Activated B cell treated with CpG ODN at 0.5 μM for 24 hours (primary cell): ENCODE data around the gene TCF12. TPM values are rescaled to one million over a fixed set of nuclear protein-coding genes. Genes with fewer than 3 reads are reported as not detected.

Experiments
- ATAC-seq: fragments of 200-7000 bp; cut with Tn5 transposase; one replicate; pipeline ENCODE4 v1.10.0; 2021; ENCODE audit warnings: low read depth, mild to moderate bottlenecking, moderate library complexity
- CTCF ChIA-PET: fragments of 350-600 bp; sonication (Branson Sonifier 250); formaldehyde crosslinking; loops from one replicate; lab custom pipeline; 2021; ENCODE audit warnings: antibody characterized with exemption; lab: Charles Lee
- POLR2A ChIA-PET: fragments of 350-600 bp; sonication (Branson Sonifier 250); formaldehyde crosslinking; loops from one replicate; lab custom pipeline; 2021; ENCODE audit warnings: antibody characterized with exemption; lab: Charles Lee
- DNase-seq: peaks from one replicate; pipeline ENCODE4 v3.0.0; 2022
- H3K27ac Mint-ChIP-seq: one replicate; pipeline ENCODE4 v1.8.0; 2020; ENCODE audit warnings: mixed read lengths
- H3K27me3 Mint-ChIP-seq: one replicate; pipeline ENCODE4 v1.8.0; 2021; ENCODE audit warnings: mixed read lengths
- H3K36me3 Mint-ChIP-seq: one replicate; pipeline ENCODE4 v1.8.0; 2021; ENCODE audit warnings: low read depth, mixed read lengths
- H3K4me1 Mint-ChIP-seq: one replicate; pipeline ENCODE4 v1.8.0; 2021; ENCODE audit warnings: mixed read lengths
- H3K4me3 Mint-ChIP-seq: one replicate; pipeline ENCODE4 v1.8.0; 2020; ENCODE audit warnings: mild to moderate bottlenecking, mixed read lengths
- H3K9me3 Mint-ChIP-seq: one replicate; pipeline ENCODE4 v1.8.0; 2020; ENCODE audit warnings: mixed read lengths
- intact Hi-C: fragments of 100-400 bp; cut with micrococcal nuclease; formaldehyde crosslinking; loops from one replicate; pipeline ENCODE4 v1.15.1; 2024
- total RNA-seq: library from RNA; stranded (reverse); gene quantifications from 2 replicates; pipeline ENCODE4 v1.2.3, GENCODE V29; 2022
- TF ChIP-seq, protein P1 (sequence below): fragments of 200-600 bp; IDR thresholded peaks from one replicate; pipeline ENCODE4 v1.8.0; 2022; ENCODE audit warnings: antibody characterized with exemption, mild to moderate bottlenecking

TCF12 gene
- total RNA-seq, 1 donor from 2014 or later, result 119 TPM

- intact Hi-C loops, result no loop called here
Observed at GRCh38 chr15:56981160-56981559, 62.7 kb downstream of the TCF12 start.

GRCh38 chr15:56982987-56983386 lies 64.5 kb downstream of the TCF12 start:
- TF ChIP-seq, protein P1, sequence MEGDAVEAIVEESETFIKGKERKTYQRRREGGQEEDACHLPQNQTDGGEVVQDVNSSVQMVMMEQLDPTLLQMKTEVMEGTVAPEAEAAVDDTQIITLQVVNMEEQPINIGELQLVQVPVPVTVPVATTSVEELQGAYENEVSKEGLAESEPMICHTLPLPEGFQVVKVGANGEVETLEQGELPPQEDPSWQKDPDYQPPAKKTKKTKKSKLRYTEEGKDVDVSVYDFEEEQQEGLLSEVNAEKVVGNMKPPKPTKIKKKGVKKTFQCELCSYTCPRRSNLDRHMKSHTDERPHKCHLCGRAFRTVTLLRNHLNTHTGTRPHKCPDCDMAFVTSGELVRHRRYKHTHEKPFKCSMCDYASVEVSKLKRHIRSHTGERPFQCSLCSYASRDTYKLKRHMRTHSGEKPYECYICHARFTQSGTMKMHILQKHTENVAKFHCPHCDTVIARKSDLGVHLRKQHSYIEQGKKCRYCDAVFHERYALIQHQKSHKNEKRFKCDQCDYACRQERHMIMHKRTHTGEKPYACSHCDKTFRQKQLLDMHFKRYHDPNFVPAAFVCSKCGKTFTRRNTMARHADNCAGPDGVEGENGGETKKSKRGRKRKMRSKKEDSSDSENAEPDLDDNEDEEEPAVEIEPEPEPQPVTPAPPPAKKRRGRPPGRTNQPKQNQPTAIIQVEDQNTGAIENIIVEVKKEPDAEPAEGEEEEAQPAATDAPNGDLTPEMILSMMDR, result no peak
- H3K36me3 Mint-ChIP-seq, result no peaks in the 10 kb centered on the region
- POLR2A ChIA-PET, result no interaction called here
- intact Hi-C loops, result no loop called here
- H3K4me1 Mint-ChIP-seq, result peaks cover 50% of the 10 kb centered on the region
- H3K4me3 Mint-ChIP-seq, result no peak overlapping the region
- H3K27me3 Mint-ChIP-seq, result no peaks in the 10 kb centered on the region
- H3K9me3 Mint-ChIP-seq, result no peaks in the 10 kb centered on the region
- CTCF ChIA-PET, result no interaction called here
- ATAC-seq (no peak), DNase-seq (no peak)
- H3K27ac Mint-ChIP-seq, result no peak overlapping the region

More at GRCh38 chr15:56981160-56981559, 62.7 kb downstream of the TCF12 start:
- TF ChIP-seq, protein P1, result no peak
- ATAC-seq (no peak), DNase-seq (no peak)
- POLR2A ChIA-PET, result no interaction called here
- no peaks in the 10 kb centered on the region for H3K36me3 Mint-ChIP-seq
- H3K4me3 Mint-ChIP-seq, result no peak overlapping the region
- no peak overlapping the region for H3K27ac Mint-ChIP-seq
- H3K27me3 Mint-ChIP-seq, result no peaks in the 10 kb centered on the region
- H3K4me1 Mint-ChIP-seq, result peaks cover 45% of the 10 kb centered on the region
- CTCF ChIA-PET, result no interaction called here
- no peaks in the 10 kb centered on the region for H3K9me3 Mint-ChIP-seq

GRCh38 chr15:56984681-56985481 lies 66.4 kb downstream of the TCF12 start:
- CTCF ChIA-PET, result no interaction called here
- intact Hi-C loops, result no loop called here

DNA sequence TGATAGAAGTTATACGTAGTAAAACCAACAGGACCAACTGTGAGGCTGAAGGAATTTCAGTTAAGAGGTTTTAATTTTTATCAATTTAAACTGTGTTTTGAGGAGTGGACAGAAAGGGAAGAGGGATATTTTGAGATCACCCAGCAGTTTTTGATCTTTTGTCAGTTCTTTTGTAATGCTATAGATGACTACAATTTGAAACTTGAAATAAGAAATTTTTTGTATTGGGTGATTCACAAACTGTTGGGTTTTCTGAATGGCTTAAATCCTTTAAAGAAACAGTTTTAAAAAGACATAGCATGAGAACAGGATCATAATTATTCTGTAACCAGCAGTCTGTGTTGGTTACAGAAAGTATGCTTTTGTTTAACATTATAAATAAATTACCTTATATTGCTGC lies 67.4 kb downstream of the TCF12 start:
- ChIA-PET CTCF (no interaction called here), POLR2A (interaction anchor here (1.0 to 1.4 kb wide), 2 partner anchors 68 to 98 kb away, joined by 3 read pairs; partner anchors contain the start of gene TCF12)
- H3K9me3 Mint-ChIP-seq, result no peaks in the 10 kb centered on the region
- H3K27ac Mint-ChIP-seq, result no peak overlapping the region
- H3K27me3 Mint-ChIP-seq, result no peaks in the 10 kb centered on the region
- intact Hi-C loops, result no loop called here
- no peak for ATAC-seq
- TF ChIP-seq, protein P1, result no peak
- H3K36me3 Mint-ChIP-seq, result peaks cover under 1% of the 10 kb centered on the region
- H3K4me1 Mint-ChIP-seq, result peaks cover 51% of the 10 kb centered on the region
- no peak overlapping the region for H3K4me3 Mint-ChIP-seq
- DNase-seq, result no peak

More at GRCh38 chr15:56984681-56985481, 66.4 kb downstream of the TCF12 start:
- Mint-ChIP-seq H3K27me3 (no peaks in the 10 kb centered on the region), H3K27ac (peak overlapping the region; percentile 75), H3K9me3 (no peaks in the 10 kb centered on the region), H3K4me3 (no peak overlapping the region), H3K4me1 (peaks cover 57% of the 10 kb centered on the region), H3K36me3 (no peaks in the 10 kb centered on the region)
- ATAC-seq, result peak; percentile 40
- no peak for DNase-seq
- POLR2A ChIA-PET, result interaction anchor here (1.0 to 1.4 kb wide), 2 partner anchors 67 to 97 kb away, joined by 3 read pairs; partner anchors contain the start of gene TCF12
- TF ChIP-seq, protein P1, result no peak

- Mint-ChIP-seq H3K4me1 (peaks cover 41% of the 10 kb centered on the region), H3K9me3 (no peaks in the 10 kb centered on the region), H3K36me3 (peaks cover 3% of the 10 kb centered on the region), H3K4me3 (no peak overlapping the region), H3K27me3 (no peaks in the 10 kb centered on the region), H3K27ac (no peak overlapping the region)
- POLR2A ChIA-PET, result no interaction called here
- DNase-seq (no peak), ATAC-seq (no peak)
- TF ChIP-seq, protein P1, result no peak
- CTCF ChIA-PET, result no interaction called here
- intact Hi-C loops, result no loop called here
Observed at GRCh38 chr15:56987286-56987685, 68.8 kb downstream of the TCF12 start.
